Prostate gland (tissue), 2 donors: Measurements from ENCODE around the gene CAMSAP1.

Experiments used
- POLR2A ChIP-seq: fragments of 450-650 bp; IDR thresholded peaks from one replicate; pipeline ENCODE4 v1.6.1; 2016; ENCODE audit warnings: antibody characterized with exemption, mild to moderate bottlenecking
- TF ChIP-seq, protein P1 (sequence below), 4 experiments: fragments of 200-600 bp in 2 of 4; fragments of 450-650 bp in 2 of 4; sonication (generic) in 2 of 4; IDR thresholded peaks; 1 replicate in 3 of 4; 2 replicates in 1 of 4; pipeline ENCODE4 v1.5.1; 2016 to 2019; ENCODE audit warnings: antibody characterized with exemption in 4 of 4, mild to moderate bottlenecking in 2 of 4, moderate library complexity in 2 of 4

DNA sequence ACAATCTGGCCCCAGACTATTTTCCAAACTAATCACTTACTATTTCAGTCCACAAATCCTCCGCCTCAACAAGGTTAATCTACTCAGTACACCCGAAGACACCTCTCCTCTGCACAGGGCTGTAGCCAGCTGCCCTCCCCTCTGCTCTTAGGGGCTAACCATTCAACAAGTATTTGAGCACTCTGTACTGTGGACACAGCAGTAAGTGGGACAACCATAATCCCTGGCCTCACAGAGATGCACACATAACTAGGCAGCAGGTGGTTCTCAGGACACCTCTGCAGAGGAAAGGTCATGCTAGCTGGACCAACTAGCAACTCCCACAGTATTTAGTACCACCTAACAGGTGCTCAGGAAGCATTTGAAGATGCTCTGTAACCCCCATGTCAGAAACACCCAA is 5.5 kb downstream of the CAMSAP1 start:
- no peak for TF ChIP-seq POLR2A
- TF ChIP-seq, protein P1, sequence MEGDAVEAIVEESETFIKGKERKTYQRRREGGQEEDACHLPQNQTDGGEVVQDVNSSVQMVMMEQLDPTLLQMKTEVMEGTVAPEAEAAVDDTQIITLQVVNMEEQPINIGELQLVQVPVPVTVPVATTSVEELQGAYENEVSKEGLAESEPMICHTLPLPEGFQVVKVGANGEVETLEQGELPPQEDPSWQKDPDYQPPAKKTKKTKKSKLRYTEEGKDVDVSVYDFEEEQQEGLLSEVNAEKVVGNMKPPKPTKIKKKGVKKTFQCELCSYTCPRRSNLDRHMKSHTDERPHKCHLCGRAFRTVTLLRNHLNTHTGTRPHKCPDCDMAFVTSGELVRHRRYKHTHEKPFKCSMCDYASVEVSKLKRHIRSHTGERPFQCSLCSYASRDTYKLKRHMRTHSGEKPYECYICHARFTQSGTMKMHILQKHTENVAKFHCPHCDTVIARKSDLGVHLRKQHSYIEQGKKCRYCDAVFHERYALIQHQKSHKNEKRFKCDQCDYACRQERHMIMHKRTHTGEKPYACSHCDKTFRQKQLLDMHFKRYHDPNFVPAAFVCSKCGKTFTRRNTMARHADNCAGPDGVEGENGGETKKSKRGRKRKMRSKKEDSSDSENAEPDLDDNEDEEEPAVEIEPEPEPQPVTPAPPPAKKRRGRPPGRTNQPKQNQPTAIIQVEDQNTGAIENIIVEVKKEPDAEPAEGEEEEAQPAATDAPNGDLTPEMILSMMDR (IDR thresholded peaks at IDR 0.05) = no peak
